Measurements from ENCODE around the gene YIPF4. TPM values are rescaled to one million over a fixed set of nuclear protein-coding genes. Genes with fewer than 3 reads are reported as not detected.
A peak's percentile ranks its signal among the peaks of the same experiment; 100 is the strongest.

Gene YIPF4
- total RNA-seq, 1 experiment from 2014 or later, result 60.2 TPM

GRCh38 chr2:32231959-32232358 lies 45.7 kb upstream of the YIPF4 start:
- no peaks in the 10 kb centered on the region for H3K27me3 ChIP-seq (replicated peaks; ENCODE audit: control insufficient read depth, insufficient read depth, low read length)
- Mint-ChIP-seq H3K27ac (ENCODE audit: unreplicated experiment) (peak overlapping the region; percentile 25), H3K9me3 (ENCODE audit: unreplicated experiment) (no peaks in the 10 kb centered on the region), H3K27me3 (ENCODE audit: insufficient read depth, unreplicated experiment) (no peaks in the 10 kb centered on the region), H3K4me1 (ENCODE audit: low read depth, unreplicated experiment) (peaks cover 29% of the 10 kb centered on the region), H3K36me3 (ENCODE audit: insufficient read depth, unreplicated experiment) (no peaks in the 10 kb centered on the region), H3K4me3 (ENCODE audit: unreplicated experiment) (peak overlapping the region; percentile 4)
- DNase-seq, result peak in 1 of 2 experiments; percentile 33
- no TSS peak for BruUV-seq (replicated peaks)
- ChIA-PET CTCF (no interaction called here), POLR2A (interaction anchor here (0.7 kb wide), 1 partner anchor 192 kb away, joined by 3 read pairs; the partner anchor contains the start of gene DPY30)
- intact Hi-C loops (cut with micrococcal nuclease; ENCODE audit: unreplicated experiment), result no loop called here
- no peaks in the 10 kb centered on the region for H3K9me3 ChIP-seq
- H3K36me3 ChIP-seq (ENCODE audit: control insufficient read depth, insufficient read depth, low read length), result no peaks in the 10 kb centered on the region
- peaks cover 31% of the 10 kb centered on the region for H3K4me1 ChIP-seq
- H3K4me3 ChIP-seq (ENCODE audit: low read depth, low read length), result no peak overlapping the region
- TF ChIP-seq, protein P1, sequence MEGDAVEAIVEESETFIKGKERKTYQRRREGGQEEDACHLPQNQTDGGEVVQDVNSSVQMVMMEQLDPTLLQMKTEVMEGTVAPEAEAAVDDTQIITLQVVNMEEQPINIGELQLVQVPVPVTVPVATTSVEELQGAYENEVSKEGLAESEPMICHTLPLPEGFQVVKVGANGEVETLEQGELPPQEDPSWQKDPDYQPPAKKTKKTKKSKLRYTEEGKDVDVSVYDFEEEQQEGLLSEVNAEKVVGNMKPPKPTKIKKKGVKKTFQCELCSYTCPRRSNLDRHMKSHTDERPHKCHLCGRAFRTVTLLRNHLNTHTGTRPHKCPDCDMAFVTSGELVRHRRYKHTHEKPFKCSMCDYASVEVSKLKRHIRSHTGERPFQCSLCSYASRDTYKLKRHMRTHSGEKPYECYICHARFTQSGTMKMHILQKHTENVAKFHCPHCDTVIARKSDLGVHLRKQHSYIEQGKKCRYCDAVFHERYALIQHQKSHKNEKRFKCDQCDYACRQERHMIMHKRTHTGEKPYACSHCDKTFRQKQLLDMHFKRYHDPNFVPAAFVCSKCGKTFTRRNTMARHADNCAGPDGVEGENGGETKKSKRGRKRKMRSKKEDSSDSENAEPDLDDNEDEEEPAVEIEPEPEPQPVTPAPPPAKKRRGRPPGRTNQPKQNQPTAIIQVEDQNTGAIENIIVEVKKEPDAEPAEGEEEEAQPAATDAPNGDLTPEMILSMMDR (IDR thresholded peaks at IDR 0.05; ENCODE audit: insufficient read depth in 1 of 2, low read depth in 1 of 2, low read length in 1 of 2, severe bottlenecking in 1 of 2, unreplicated experiment in 1 of 2), result no peak

- BruUV-seq (replicated peaks), result no TSS peak
- Histone ChIP-seq H3K27me3 (replicated peaks; ENCODE audit: control insufficient read depth, insufficient read depth, low read length) (no peaks in the 10 kb centered on the region), H3K9me3 (no peaks in the 10 kb centered on the region), H3K4me1 (peaks cover 14% of the 10 kb centered on the region), H3K36me3 (ENCODE audit: control insufficient read depth, insufficient read depth, low read length) (no peaks in the 10 kb centered on the region), H3K4me3 (ENCODE audit: low read depth, low read length) (no peak overlapping the region)
- TF ChIP-seq, protein P1 (IDR thresholded peaks at IDR 0.05; ENCODE audit: insufficient read depth in 1 of 2, low read depth in 1 of 2, low read length in 1 of 2, severe bottlenecking in 1 of 2, unreplicated experiment in 1 of 2), result no peak
- intact Hi-C loops (cut with micrococcal nuclease; ENCODE audit: unreplicated experiment), result no loop called here
- no peak for DNase-seq
- H3K9me3 Mint-ChIP-seq (ENCODE audit: unreplicated experiment), result no peaks in the 10 kb centered on the region
- no peak overlapping the region for H3K4me3 Mint-ChIP-seq (ENCODE audit: unreplicated experiment)
- peaks cover 13% of the 10 kb centered on the region for H3K4me1 Mint-ChIP-seq (ENCODE audit: low read depth, unreplicated experiment)
- ChIA-PET POLR2A (no interaction called here), CTCF (interaction anchor here (0.6 kb wide), 1 partner anchor 344 kb away, joined by 3 read pairs; no protein-coding TSS in a partner anchor)
- no peaks in the 10 kb centered on the region for H3K36me3 Mint-ChIP-seq (ENCODE audit: insufficient read depth, unreplicated experiment)
- no peaks in the 10 kb centered on the region for H3K27me3 Mint-ChIP-seq (ENCODE audit: insufficient read depth, unreplicated experiment)
- H3K27ac Mint-ChIP-seq (ENCODE audit: unreplicated experiment), result peak overlapping the region; percentile 11
These were observed 42.4 kb upstream of the YIPF4 start for GRCh38 chr2:32235315-32235714.

GRCh38 chr2:32237488-32237887 lies 40.2 kb upstream of the YIPF4 start:
- intact Hi-C loops (cut with micrococcal nuclease; ENCODE audit: unreplicated experiment), result no loop called here
- Histone ChIP-seq H3K27me3 (replicated peaks; ENCODE audit: control insufficient read depth, insufficient read depth, low read length) (no peaks in the 10 kb centered on the region), H3K4me3 (ENCODE audit: low read depth, low read length) (no peak overlapping the region), H3K36me3 (ENCODE audit: control insufficient read depth, insufficient read depth, low read length) (no peaks in the 10 kb centered on the region), H3K4me1 (peaks cover 4% of the 10 kb centered on the region), H3K9me3 (no peaks in the 10 kb centered on the region)
- ChIA-PET POLR2A (no interaction called here), CTCF (no interaction called here)
- BruUV-seq (replicated peaks), result no TSS peak
- peaks cover 5% of the 10 kb centered on the region for H3K4me1 Mint-ChIP-seq (ENCODE audit: low read depth, unreplicated experiment)
- H3K9me3 Mint-ChIP-seq (ENCODE audit: unreplicated experiment), result no peaks in the 10 kb centered on the region
- H3K36me3 Mint-ChIP-seq (ENCODE audit: insufficient read depth, unreplicated experiment), result no peaks in the 10 kb centered on the region
- H3K4me3 Mint-ChIP-seq (ENCODE audit: unreplicated experiment), result no peak overlapping the region
- TF ChIP-seq, protein P1 (IDR thresholded peaks at IDR 0.05; ENCODE audit: insufficient read depth in 1 of 2, low read depth in 1 of 2, low read length in 1 of 2, severe bottlenecking in 1 of 2, unreplicated experiment in 1 of 2), result no peak
- no peak for DNase-seq
- no peaks in the 10 kb centered on the region for H3K27me3 Mint-ChIP-seq (ENCODE audit: insufficient read depth, unreplicated experiment)
- no peak overlapping the region for H3K27ac Mint-ChIP-seq (ENCODE audit: unreplicated experiment)
